ENCODE data around the gene STK39.

STK39 gene

GRCh38 chr2:168105127-168105683 lies 142.2 kb downstream of the STK39 start:
- DNase-seq (ENCODE audit: low read depth in 2 of 2): no peak
- no peak overlapping the region for H3K4me3 ChIP-seq (replicated peaks in 1 of 2; ENCODE audit: low read depth in 2 of 2, low read length in 2 of 2)
- TF ChIP-seq CTCF (IDR thresholded peaks at IDR 0.05; ENCODE audit: low read depth, low read length): no peak

GRCh38 chr2:168097431-168097830 lies 150.0 kb downstream of the STK39 start:
- no peak overlapping the region for H3K4me3 ChIP-seq (replicated peaks in 1 of 2; ENCODE audit: low read depth in 2 of 2, low read length in 2 of 2)
- no peak for TF ChIP-seq CTCF (IDR thresholded peaks at IDR 0.05; ENCODE audit: low read depth, low read length)
- DNase-seq (ENCODE audit: low read depth in 2 of 2): no peak

- no peak for DNase-seq (ENCODE audit: low read depth in 2 of 2)
- H3K4me3 ChIP-seq (replicated peaks in 1 of 2; ENCODE audit: low read depth in 2 of 2, low read length in 2 of 2): no peak overlapping the region
- TF ChIP-seq CTCF (IDR thresholded peaks at IDR 0.05; ENCODE audit: low read depth, low read length): no peak
Observed at GRCh38 chr2:168096158-168096557, 151.2 kb downstream of the STK39 start.

- H3K4me3 ChIP-seq (replicated peaks in 1 of 2; ENCODE audit: low read depth in 2 of 2, low read length in 2 of 2): no peak overlapping the region
- no peak for DNase-seq (ENCODE audit: low read depth in 2 of 2)
- no peak for TF ChIP-seq CTCF (IDR thresholded peaks at IDR 0.05; ENCODE audit: low read depth, low read length)
Observed at GRCh38 chr2:168091986-168092385, 155.4 kb downstream of the STK39 start.

- no peak for DNase-seq (ENCODE audit: low read depth in 2 of 2)
- no peak overlapping the region for H3K4me3 ChIP-seq (replicated peaks in 1 of 2; ENCODE audit: low read depth in 2 of 2, low read length in 2 of 2)
- TF ChIP-seq CTCF (IDR thresholded peaks at IDR 0.05; ENCODE audit: low read depth, low read length): no peak
Observed at GRCh38 chr2:168090366-168091135, 156.8 kb downstream of the STK39 start.

GRCh38 chr2:168089200-168089599 lies 158.2 kb downstream of the STK39 start:
- no peak for TF ChIP-seq CTCF (IDR thresholded peaks at IDR 0.05; ENCODE audit: low read depth, low read length)
- H3K4me3 ChIP-seq (replicated peaks in 1 of 2; ENCODE audit: low read depth in 2 of 2, low read length in 2 of 2): no peak overlapping the region
- DNase-seq (ENCODE audit: low read depth in 2 of 2): peak in 1 of 2 donors; percentile 10
